HCT116 (cell line): ENCODE measurements around the gene FHIT. TPM values are rescaled to one million over a fixed set of nuclear protein-coding genes. Genes with fewer than 3 reads are reported as not detected.

ENCODE experiments used
- ATAC-seq: fragments of 200-7000 bp; cut with Tn5 transposase; 2 replicates; pipeline ENCODE4 v1.9.1; 2020; ENCODE audit warnings: mild to moderate bottlenecking, moderate library complexity
- BruUV-seq: library from RNA; stranded (reverse); fragments of 400-500 nt; replicated peaks from 2 replicates; lab custom pipeline; 2021; lab: Mats Ljungman, UMichigan
- CTCF ChIA-PET: fragments of 300-600 bp; sonication (Branson Sonifier 250); formaldehyde crosslinking; loops from one replicate; lab custom pipeline; 2021; ENCODE audit warnings: antibody characterized with exemption; lab: Charles Lee
- POLR2A ChIA-PET: fragments of 300-600, 350-600 bp; sonication (Branson Sonifier 250); formaldehyde crosslinking; loops from one replicate; lab custom pipeline; 2021; ENCODE audit warnings: antibody characterized with exemption; lab: Charles Lee
- RAD21 ChIA-PET, 2 experiments: fragments of 300-600 bp; sonication (Branson Sonifier 250); formaldehyde crosslinking; loops; one replicate each; lab custom pipeline; 2023; ENCODE audit warnings: low total read pairs in 2 of 2; ENCODE audit not compliant: uncharacterized antibody in 2 of 2, unreplicated experiment in 2 of 2, low non-redundant PET in 1 of 2; lab: Charles Lee
- DNase-seq: peaks from one replicate; pipeline ENCODE4 v3.0.0-alpha.2; 2010; ENCODE audit warnings: low read depth, low spot score
- H2AFZ ChIP-seq: fragments of 200-600 bp; shearing (Covaris generic), sonication (generic); 2 replicates; pipeline ENCODE4 v1.6.1; 2017; ENCODE audit warnings: low read depth, mixed run types, mixed read lengths, antibody characterized with exemption, low read length; ENCODE audit not compliant: poor library complexity, severe bottlenecking
- H3K27ac ChIP-seq: 2 replicates; pipeline ENCODE4 v1.5.1; 2012; ENCODE audit warnings: low read depth, low read length
- H3K27me3 ChIP-seq: fragments of 200-600 bp; sonication (generic); 2 replicates; pipeline ENCODE4 v1.6.1; 2016; ENCODE audit warnings: mixed run types, low read length, mixed read lengths; ENCODE audit not compliant: insufficient read depth
- H3K36me3 ChIP-seq, 2 experiments: fragments of 200-500 bp in 1 of 2; fragments of 200-600 bp in 1 of 2; sonication (Bioruptor generic) in 1 of 2; sonication (generic) in 1 of 2; 2 replicates each; pipeline versions ENCODE4 v1.5.1 to v1.6.1; 2014 to 2016; ENCODE audit warnings: low read length in 2 of 2, inconsistent platforms in 1 of 2, mixed read lengths in 1 of 2, mixed run types in 1 of 2; ENCODE audit not compliant: insufficient read depth in 2 of 2, control insufficient read depth in 1 of 2
- H3K4me1 ChIP-seq, 2 experiments: fragments of 200-600 bp in 1 of 2; sonication (generic) in 1 of 2; 2 replicates each; pipeline versions ENCODE4 v1.5.1 to v1.6.1; 2012 to 2017; ENCODE audit warnings: low read length in 2 of 2, inconsistent platforms in 1 of 2, mild to moderate bottlenecking in 1 of 2, mixed read lengths in 1 of 2, mixed run types in 1 of 2, moderate library complexity in 1 of 2; ENCODE audit not compliant: insufficient read depth in 2 of 2, control insufficient read depth in 1 of 2
- H3K4me2 ChIP-seq: fragments of 200-600 bp; sonication (generic); 2 replicates; pipeline ENCODE4 v1.6.1; 2017; ENCODE audit warnings: mixed run types, low read length, mixed read lengths
- H3K4me3 ChIP-seq, 2 experiments: fragments of 200-600 bp in 1 of 2; sonication (generic) in 1 of 2; replicated peaks in 1 of 2; 2 replicates each; pipeline ENCODE4 v1.5.1; 2011 to 2016; ENCODE audit warnings: low read length in 2 of 2, control low read depth in 1 of 2, low read depth in 1 of 2, mild to moderate bottlenecking in 1 of 2, mixed read lengths in 1 of 2, mixed run types in 1 of 2
- H3K79me2 ChIP-seq: fragments of 200-600 bp; sonication (generic); 2 replicates; pipeline ENCODE4 v1.6.1; 2017; ENCODE audit warnings: mild to moderate bottlenecking, mixed run types, low read length, moderate library complexity, mixed read lengths; ENCODE audit not compliant: insufficient read depth
- H3K9ac ChIP-seq: fragments of 200-600 bp; sonication (generic); 2 replicates; pipeline ENCODE4 v1.6.1; 2016; ENCODE audit warnings: low read length, mixed read lengths
- H3K9me2 ChIP-seq: fragments of 200-600 bp; sonication (generic), shearing (Covaris generic); 2 replicates; pipeline ENCODE4 v1.6.1; 2017; ENCODE audit warnings: mixed run types, mild to moderate bottlenecking, moderate library complexity; ENCODE audit not compliant: insufficient read depth
- H3K9me3 ChIP-seq, 2 experiments: fragments of 200-500 bp in 1 of 2; fragments of 200-600 bp in 1 of 2; sonication (Bioruptor generic) in 1 of 2; sonication (generic) in 1 of 2; 2 replicates each; pipeline ENCODE4 v1.6.1; 2014 to 2017; ENCODE audit warnings: low read length in 2 of 2, mixed read lengths in 2 of 2, inconsistent platforms in 1 of 2, low read depth in 1 of 2, mild to moderate bottlenecking in 1 of 2, mixed run types in 1 of 2, moderate library complexity in 1 of 2; ENCODE audit not compliant: control insufficient read depth in 1 of 2, insufficient read depth in 1 of 2
- H4K20me1 ChIP-seq: fragments of 200-600 bp; sonication (generic), shearing (Covaris generic); 2 replicates; pipeline ENCODE4 v1.6.1; 2017; ENCODE audit warnings: mixed run types, mild to moderate bottlenecking, moderate library complexity; ENCODE audit not compliant: insufficient read depth
- ATF3 ChIP-seq: IDR thresholded peaks from 2 replicates; pipeline ENCODE4 v1.6.1; 2012
- CBX3 ChIP-seq: IDR thresholded peaks from 2 replicates; pipeline ENCODE4 v1.6.1; 2012; ENCODE audit warnings: low read depth
- CEBPB ChIP-seq: IDR thresholded peaks from 2 replicates; pipeline ENCODE4 v1.6.1; 2012; ENCODE audit warnings: low read depth
- EGR1 ChIP-seq: IDR thresholded peaks from 2 replicates; pipeline ENCODE4 v1.6.1; 2012; ENCODE audit warnings: low read depth
- ELF1 ChIP-seq: IDR thresholded peaks from 2 replicates; pipeline ENCODE4 v1.6.1; 2012; ENCODE audit warnings: low read depth, borderline replicate concordance
- EZH2 ChIP-seq: fragments of 200-600 bp; sonication (generic); IDR thresholded peaks from 2 replicates; pipeline ENCODE4 v1.6.1; 2017; ENCODE audit warnings: antibody characterized with exemption, mixed run types
- FOSL1 ChIP-seq: IDR thresholded peaks from 2 replicates; pipeline ENCODE4 v1.6.1; 2012; ENCODE audit warnings: low read depth
- JUND ChIP-seq: IDR thresholded peaks from 2 replicates; pipeline ENCODE4 v1.6.1; 2012
- MAX ChIP-seq: IDR thresholded peaks from 2 replicates; pipeline ENCODE4 v1.6.1; 2012
- POLR2A ChIP-seq: IDR thresholded peaks from 2 replicates; pipeline ENCODE4 v1.7.0; 2011; ENCODE audit warnings: borderline replicate concordance; ENCODE audit not compliant: insufficient read depth, insufficient read length; ENCODE audit errors: extremely low read depth
- POLR2AphosphoS5 ChIP-seq: IDR thresholded peaks from 2 replicates; pipeline ENCODE4 v1.6.1; 2011; ENCODE audit warnings: mild to moderate bottlenecking, low read depth, low read length, moderate library complexity
- RAD21 ChIP-seq: IDR thresholded peaks from 2 replicates; pipeline ENCODE4 v1.6.1; 2012; ENCODE audit warnings: low read depth, mild to moderate bottlenecking
- REST ChIP-seq: IDR thresholded peaks from 2 replicates; pipeline ENCODE4 v1.6.1; 2012; ENCODE audit warnings: low read depth
- SP1 ChIP-seq: IDR thresholded peaks from 2 replicates; pipeline ENCODE4 v1.6.1; 2012; ENCODE audit warnings: low read depth
- TCF7L2 ChIP-seq: IDR thresholded peaks from 2 replicates; pipeline ENCODE4 v1.7.0; 2011; ENCODE audit warnings: borderline replicate concordance, inconsistent platforms; ENCODE audit not compliant: insufficient read depth, insufficient read length; ENCODE audit errors: extremely low read depth
- YY1 ChIP-seq: IDR thresholded peaks from 2 replicates; pipeline ENCODE4 v1.6.1; 2011; ENCODE audit warnings: low read length, low read depth, moderate library complexity, mild to moderate bottlenecking; ENCODE audit not compliant: insufficient replicate concordance; ENCODE audit errors: extremely low read depth
- ZBTB33 ChIP-seq: IDR thresholded peaks from 2 replicates; pipeline ENCODE4 v1.6.1; 2011; ENCODE audit warnings: mild to moderate bottlenecking, low read length, moderate library complexity; ENCODE audit not compliant: insufficient replicate concordance; ENCODE audit errors: extremely low read depth
- ZFX ChIP-seq: fragments of 450-650 bp; IDR thresholded peaks from 2 replicates; pipeline ENCODE4 v1.6.1; 2017
- ZNF274 ChIP-seq: fragments of 200-500 bp; sonication (Bioruptor generic); IDR thresholded peaks from 2 replicates; pipeline ENCODE4 v1.6.1; 2014; ENCODE audit warnings: mild to moderate bottlenecking, low read depth, low read length, inconsistent platforms
- intact Hi-C: fragments of 100-400 bp; cut with micrococcal nuclease; formaldehyde crosslinking; loops from 2 replicates; pipeline ENCODE4 v1.10.0; 2022
- total RNA-seq: library from RNA; stranded (reverse); gene quantifications from one replicate; pipeline ENCODE4 v1.2.1, GENCODE V29; 2021; ENCODE audit not compliant: unreplicated experiment

The FHIT gene
- total RNA-seq, 1 experiment from 2014 or later, result 20.1 TPM

- H3K4me2 ChIP-seq, result no peak overlapping the region
- no peaks in the 10 kb centered on the region for H3K9me2 ChIP-seq
- DNase-seq (no peak), ATAC-seq (no peak)
- no TSS peak for BruUV-seq
- H3K9me3 ChIP-seq, result no peaks in the 10 kb centered on the region
- no peak overlapping the region for H3K27ac ChIP-seq
- no peak overlapping the region for H2AFZ ChIP-seq
- no peaks in the 10 kb centered on the region for H3K4me1 ChIP-seq
- POLR2A ChIA-PET, result no interaction called here
- no peak overlapping the region for H3K4me3 ChIP-seq
- no peaks in the 10 kb centered on the region for H3K27me3 ChIP-seq
- RAD21 ChIA-PET, result no interaction called here
- H4K20me1 ChIP-seq, result no peaks in the 10 kb centered on the region
- no peaks in the 10 kb centered on the region for H3K36me3 ChIP-seq
- H3K9ac ChIP-seq, result no peak overlapping the region
- CTCF ChIA-PET, result no interaction called here
- H3K79me2 ChIP-seq, result no peaks in the 10 kb centered on the region
- TF ChIP-seq POLR2AphosphoS5 (no peak), EGR1 (no peak), FOSL1 (no peak), SP1 (no peak), POLR2A (no peak), RAD21 (no peak), CBX3 (no peak), JUND (no peak), ZFX (no peak), ZBTB33 (no peak), TCF7L2 (no peak), ATF3 (no peak), MAX (no peak), EZH2 (no peak), ZNF274 (no peak), YY1 (no peak), CEBPB (no peak), ELF1 (no peak), REST (no peak)
- intact Hi-C loops, result no loop called here
These were observed 1125.6 kb downstream of the FHIT start for GRCh38 chr3:60125686-60126085.
